Brain microvascular endothelial cell (primary cell): ENCODE measurements around the gene UTS2.

Experiments
- DNase-seq: peaks from one replicate; pipeline ENCODE4 v3.0.0-alpha.2; 2020
- H3K27ac ChIP-seq: fragments of 250-450 bp; sonication (Bioruptor Pico); 2 replicates; pipeline ENCODE4 v1.5.1; 2020; ENCODE audit warnings: mild to moderate bottlenecking, moderate library complexity
- H3K27me3 ChIP-seq: fragments of 250-450 bp; sonication (Bioruptor Pico); replicated peaks from 2 replicates; pipeline ENCODE4 v1.5.1; 2020; ENCODE audit warnings: mild to moderate bottlenecking
- H3K36me3 ChIP-seq: fragments of 250-450 bp; sonication (Bioruptor Pico); replicated peaks from 2 replicates; pipeline ENCODE4 v1.5.1; 2020; ENCODE audit warnings: mild to moderate bottlenecking
- H3K4me3 ChIP-seq: 2 replicates; pipeline ENCODE4 v1.5.1; 2011; ENCODE audit warnings: low read depth, mild to moderate bottlenecking, control low read depth, low read length, moderate library complexity
- CTCF ChIP-seq: IDR thresholded peaks from 2 replicates; pipeline ENCODE4 v1.5.1; 2011; ENCODE audit warnings: low read depth, mild to moderate bottlenecking, moderate library complexity, low read length, control low read depth, inconsistent platforms; ENCODE audit errors: missing control alignments
- in situ Hi-C: cut with HindIII; loops from 2 replicates; pipeline ENCODE4 v1.10.0; 2017; ENCODE audit warnings: low sequenced_read_pairs, low pct_ligation_motif_present

Gene UTS2

DNA sequence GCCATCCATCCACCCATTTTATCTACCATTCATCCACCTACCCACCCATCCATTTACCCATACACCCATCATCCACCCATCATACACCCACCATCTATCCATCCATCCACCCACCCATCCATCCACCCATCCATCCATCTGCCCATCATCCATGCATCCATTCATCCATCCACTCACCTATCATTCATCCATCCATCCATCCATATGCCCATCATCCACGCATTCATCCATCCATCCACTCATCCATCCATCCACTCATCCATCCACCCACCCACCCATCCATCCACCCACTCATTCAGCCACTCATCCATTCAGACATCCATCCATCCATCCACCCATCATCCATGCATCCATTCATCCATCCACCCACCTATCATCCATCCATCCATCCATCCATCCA, 31.9 kb upstream of the UTS2 start:
- H3K27me3 ChIP-seq, result no peaks in the 10 kb centered on the region
- in situ Hi-C loops, result no loop called here
- H3K4me3 ChIP-seq, result no peak overlapping the region
- no peak for TF ChIP-seq CTCF
- no peak for DNase-seq
- H3K36me3 ChIP-seq, result no peaks in the 10 kb centered on the region
- H3K27ac ChIP-seq, result no peak overlapping the region

DNA sequence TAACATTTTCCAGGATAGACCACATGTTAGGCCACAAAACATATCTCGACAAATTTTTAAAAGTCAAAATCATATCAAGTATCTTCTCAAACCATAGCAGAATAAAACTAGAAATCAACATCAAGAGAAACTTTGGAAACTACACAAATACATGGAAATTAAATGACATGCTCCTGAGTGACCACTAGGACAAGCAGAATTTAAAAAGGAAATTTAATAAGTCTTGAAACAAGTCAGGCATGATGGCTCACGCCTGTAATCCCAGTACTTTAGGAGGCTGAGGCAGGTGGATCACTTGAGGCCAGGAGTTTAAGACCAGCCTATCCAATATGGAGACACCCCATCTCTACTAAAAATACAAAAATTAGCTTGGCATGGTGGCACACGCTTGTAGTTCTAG, 26.4 kb upstream of the UTS2 start:
- Histone ChIP-seq H3K4me3 (no peak overlapping the region), H3K27me3 (no peaks in the 10 kb centered on the region), H3K27ac (no peak overlapping the region), H3K36me3 (no peaks in the 10 kb centered on the region)
- no peak for TF ChIP-seq CTCF
- in situ Hi-C loops, result no loop called here
- DNase-seq, result no peak

- no peak for TF ChIP-seq CTCF
- H3K27ac ChIP-seq, result no peak overlapping the region
- in situ Hi-C loops, result no loop called here
- no peak overlapping the region for H3K4me3 ChIP-seq
- no peak for DNase-seq
- no peaks in the 10 kb centered on the region for H3K36me3 ChIP-seq
- H3K27me3 ChIP-seq, result no peaks in the 10 kb centered on the region
Observed at GRCh38 chr1:7878027-7878426, 25.2 kb upstream of the UTS2 start.

DNA sequence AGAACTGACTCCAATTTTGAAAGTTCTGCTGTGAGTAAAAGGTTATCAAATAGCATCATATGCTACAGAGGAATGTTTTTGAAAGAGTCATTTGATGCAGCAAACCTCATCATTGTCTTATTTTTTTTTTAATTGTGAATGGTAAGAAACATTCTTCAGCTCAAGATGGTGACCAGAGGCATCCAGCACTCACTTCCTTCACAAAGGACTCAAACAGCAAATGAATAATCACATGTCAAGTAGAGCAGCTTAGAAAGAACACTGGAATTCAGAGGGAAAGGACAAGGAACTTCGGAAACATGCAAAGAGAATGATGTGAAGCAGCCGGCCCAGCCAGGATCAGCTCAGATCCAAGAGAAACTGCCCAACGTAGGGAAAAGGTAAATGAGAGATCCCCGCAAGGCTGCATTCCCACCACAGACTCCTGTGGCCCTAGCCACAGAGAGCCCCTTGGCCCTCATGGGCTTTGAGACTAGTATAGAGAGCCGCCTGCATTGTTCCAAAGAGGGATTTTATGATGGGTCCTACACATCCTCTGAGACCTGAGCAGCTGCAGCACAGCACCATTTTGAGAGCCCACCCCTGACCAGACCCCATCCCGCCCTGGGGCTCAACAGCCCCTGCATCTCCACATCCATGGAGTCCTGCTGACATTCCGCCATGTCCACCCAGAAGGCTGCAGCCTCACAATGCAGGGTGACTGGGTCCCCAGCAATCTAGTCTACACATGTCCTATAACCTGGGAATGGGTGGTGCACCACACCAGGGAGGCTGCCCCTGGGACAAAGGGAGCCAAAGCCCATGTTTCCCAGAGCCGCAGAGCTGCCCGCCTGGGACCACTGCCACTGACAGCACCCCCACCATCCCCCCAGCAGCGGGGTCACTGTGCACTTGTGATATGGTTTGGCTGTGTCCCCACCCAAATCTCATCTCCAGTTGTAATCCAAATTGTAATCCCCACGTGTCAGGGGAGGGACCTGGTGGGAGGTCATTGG, 21.2 kb upstream of the UTS2 start:
- H3K4me3 ChIP-seq, result no peak overlapping the region
- H3K27me3 ChIP-seq, result no peaks in the 10 kb centered on the region
- DNase-seq, result no peak
- in situ Hi-C loops, result no loop called here
- TF ChIP-seq CTCF, result no peak
- no peak overlapping the region for H3K27ac ChIP-seq
- H3K36me3 ChIP-seq, result no peaks in the 10 kb centered on the region

GRCh38 chr1:7871136-7871535, 18.3 kb upstream of the UTS2 start:
- in situ Hi-C loops, result no loop called here
- H3K36me3 ChIP-seq, result no peaks in the 10 kb centered on the region
- no peak for TF ChIP-seq CTCF
- no peaks in the 10 kb centered on the region for H3K27me3 ChIP-seq
- H3K4me3 ChIP-seq, result no peak overlapping the region
- DNase-seq, result no peak
- no peak overlapping the region for H3K27ac ChIP-seq
